Subcutaneous abdominal adipose tissue (tissue), 5 donors: ENCODE data around the gene SCN5A.

Source experiments
- H3K27ac ChIP-seq: one replicate; pipeline ENCODE4 v1.7.0; 2013; ENCODE audit warnings: low read depth, mild to moderate bottlenecking, inconsistent platforms, low read length, moderate library complexity
- H3K27me3 ChIP-seq, 5 donors: one replicate each; pipeline ENCODE4 v1.7.0; 2013; ENCODE audit warnings: low read length in 5 of 5, inconsistent platforms in 1 of 5; ENCODE audit not compliant: control insufficient read depth in 5 of 5, insufficient read depth in 4 of 5
- H3K36me3 ChIP-seq, 5 donors: one replicate each; pipeline ENCODE4 v1.7.0; 2013; ENCODE audit warnings: low read length in 5 of 5; ENCODE audit not compliant: control insufficient read depth in 5 of 5, insufficient read depth in 5 of 5
- H3K4me1 ChIP-seq, 5 donors: one replicate each; pipeline ENCODE4 v1.7.0; 2013; ENCODE audit warnings: low read length in 5 of 5, mild to moderate bottlenecking in 3 of 5, moderate library complexity in 1 of 5; ENCODE audit not compliant: control insufficient read depth in 5 of 5, insufficient read depth in 5 of 5
- H3K4me3 ChIP-seq, 5 donors: one replicate each; pipeline ENCODE4 v1.7.0; 2013; ENCODE audit warnings: low read length in 5 of 5, low read depth in 1 of 5
- H3K9ac ChIP-seq, 5 donors: one replicate each; pipeline ENCODE4 v1.7.0; 2013; ENCODE audit warnings: low read length in 5 of 5, mild to moderate bottlenecking in 4 of 5, moderate library complexity in 3 of 5
- H3K9me3 ChIP-seq, 5 donors: one replicate each; pipeline ENCODE4 v1.7.0; 2013; ENCODE audit warnings: low read length in 5 of 5; ENCODE audit not compliant: control insufficient read depth in 5 of 5
- donor health status: healthy.
- donor health status: healthy.
- donor health status: healthy.
- donor health status: healthy.
- donor health status: healthy.

The SCN5A gene

DNA sequence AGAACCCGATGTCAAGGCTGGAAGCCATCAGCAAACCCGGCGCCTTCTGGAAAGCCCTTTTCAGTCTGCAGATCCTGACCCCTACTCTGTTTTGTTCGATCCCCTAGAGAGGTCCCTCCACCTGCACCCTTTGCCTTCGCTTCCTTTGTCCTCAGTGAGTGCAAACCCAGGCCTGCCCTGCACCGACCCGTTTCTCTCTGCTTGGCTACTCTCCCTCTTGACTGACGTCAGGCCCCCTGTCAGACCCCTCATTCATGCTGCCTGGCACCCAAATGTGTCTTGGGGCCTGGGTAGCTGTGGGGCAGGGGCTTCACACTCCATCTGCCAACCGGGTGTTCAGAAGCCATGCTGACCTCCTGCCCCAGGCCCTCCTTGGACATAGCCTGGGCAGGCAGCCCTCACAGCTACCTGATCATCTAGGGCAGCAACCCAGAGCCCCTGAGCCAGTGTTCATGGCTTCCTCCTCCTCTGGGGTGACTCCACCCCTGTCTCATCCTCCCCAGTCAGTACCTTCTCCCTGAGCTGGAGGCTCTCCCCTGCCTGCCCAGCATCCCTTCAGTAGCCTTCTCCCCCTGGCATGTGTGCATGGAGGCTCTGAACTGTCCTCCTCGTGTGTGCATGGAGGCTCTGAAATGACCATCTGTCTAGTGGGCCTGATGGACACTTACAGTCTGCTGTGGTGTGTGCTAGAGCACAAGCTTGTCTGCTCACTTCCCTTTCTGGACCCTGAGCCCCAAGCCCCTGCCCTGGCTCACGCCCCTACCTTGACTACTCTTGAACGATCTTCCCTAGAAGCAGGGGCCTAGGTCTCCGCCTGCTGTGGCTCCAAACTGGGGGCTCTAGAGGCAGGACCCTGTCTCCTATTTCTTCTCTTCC is 83.9 kb downstream of the SCN5A start:
- Histone ChIP-seq H3K36me3 (no peaks in the 10 kb centered on the region), H3K27ac (no peak overlapping the region), H3K27me3 (peaks cover 0 to 4% (median 0%) of the 10 kb centered on the region in 5 donors), H3K4me1 (no peaks in the 10 kb centered on the region), H3K9me3 (no peaks in the 10 kb centered on the region), H3K4me3 (no peak overlapping the region), H3K9ac (no peak overlapping the region)

DNA sequence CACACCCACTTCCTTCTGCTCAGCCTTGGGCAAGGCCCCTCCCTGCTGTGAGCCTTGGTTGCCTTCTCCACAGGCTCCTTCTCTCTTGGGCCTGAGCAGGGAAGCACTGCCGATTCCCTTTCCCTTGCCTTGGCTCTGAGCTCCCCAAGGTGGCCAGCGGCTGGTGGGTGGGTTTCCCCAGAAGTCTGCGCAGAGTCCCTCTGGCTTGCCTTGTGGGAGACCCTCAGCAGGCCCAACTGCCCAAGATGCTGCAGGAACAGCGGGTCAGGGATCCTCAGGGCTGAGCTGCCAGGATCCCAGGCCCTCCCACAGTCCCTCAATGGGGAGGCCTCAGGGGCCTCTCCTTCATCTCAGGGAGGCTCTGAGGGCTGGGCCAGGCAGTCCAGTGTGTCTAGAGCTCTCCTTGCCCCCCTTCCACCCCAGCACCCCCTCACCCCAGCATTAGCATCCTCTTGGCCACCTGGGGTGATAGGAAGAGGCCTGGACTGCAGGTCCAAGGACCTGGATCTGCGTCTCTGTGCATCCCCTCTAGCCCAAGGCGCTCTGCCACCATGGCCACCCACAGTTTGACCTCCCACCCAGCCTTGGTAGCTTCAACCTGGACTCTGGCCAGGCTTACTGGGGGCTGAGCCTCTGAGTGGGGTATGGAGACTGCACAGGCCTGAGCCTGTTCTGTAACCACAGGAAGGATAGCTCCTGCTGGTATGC is 84.7 kb downstream of the SCN5A start:
- Histone ChIP-seq H3K27ac (no peak overlapping the region), H3K4me1 (no peaks in the 10 kb centered on the region)

DNA sequence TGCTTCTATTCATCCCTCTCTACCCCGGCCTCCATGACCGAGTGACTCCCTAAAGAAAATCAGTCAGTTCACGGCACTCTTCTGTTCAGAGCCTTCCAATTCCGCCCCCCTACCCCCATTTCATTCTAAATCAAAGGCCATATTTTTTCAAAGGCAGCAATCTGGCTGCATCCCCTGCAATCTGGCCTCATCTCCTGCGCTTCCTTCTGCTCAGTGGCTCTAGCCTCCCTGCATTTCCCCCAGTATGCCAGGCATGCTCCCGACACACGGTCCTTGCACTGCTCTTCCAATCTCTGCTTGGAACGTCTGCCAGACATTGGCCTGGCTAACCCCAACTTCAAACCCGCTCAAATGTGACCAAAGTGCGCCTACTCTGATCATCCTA is 85.6 kb downstream of the SCN5A start:
- H3K27ac ChIP-seq, result no peak overlapping the region
- H3K36me3 ChIP-seq, result no peaks in the 10 kb centered on the region
- H3K4me3 ChIP-seq, result no peak overlapping the region
- no peaks in the 10 kb centered on the region for H3K4me1 ChIP-seq
- H3K27me3 ChIP-seq, result peaks cover 0 to 4% (median 0%) of the 10 kb centered on the region in 5 donors
- no peak overlapping the region for H3K9ac ChIP-seq
- no peaks in the 10 kb centered on the region for H3K9me3 ChIP-seq

More for the DNA sequence above, 84.7 kb downstream of the SCN5A start:
- peaks cover 0 to 4% (median 0%) of the 10 kb centered on the region in 5 donors for H3K27me3 ChIP-seq
- H3K9ac ChIP-seq, result no peak overlapping the region
- H3K9me3 ChIP-seq, result no peaks in the 10 kb centered on the region
- no peaks in the 10 kb centered on the region for H3K36me3 ChIP-seq
- no peak overlapping the region for H3K4me3 ChIP-seq

DNA sequence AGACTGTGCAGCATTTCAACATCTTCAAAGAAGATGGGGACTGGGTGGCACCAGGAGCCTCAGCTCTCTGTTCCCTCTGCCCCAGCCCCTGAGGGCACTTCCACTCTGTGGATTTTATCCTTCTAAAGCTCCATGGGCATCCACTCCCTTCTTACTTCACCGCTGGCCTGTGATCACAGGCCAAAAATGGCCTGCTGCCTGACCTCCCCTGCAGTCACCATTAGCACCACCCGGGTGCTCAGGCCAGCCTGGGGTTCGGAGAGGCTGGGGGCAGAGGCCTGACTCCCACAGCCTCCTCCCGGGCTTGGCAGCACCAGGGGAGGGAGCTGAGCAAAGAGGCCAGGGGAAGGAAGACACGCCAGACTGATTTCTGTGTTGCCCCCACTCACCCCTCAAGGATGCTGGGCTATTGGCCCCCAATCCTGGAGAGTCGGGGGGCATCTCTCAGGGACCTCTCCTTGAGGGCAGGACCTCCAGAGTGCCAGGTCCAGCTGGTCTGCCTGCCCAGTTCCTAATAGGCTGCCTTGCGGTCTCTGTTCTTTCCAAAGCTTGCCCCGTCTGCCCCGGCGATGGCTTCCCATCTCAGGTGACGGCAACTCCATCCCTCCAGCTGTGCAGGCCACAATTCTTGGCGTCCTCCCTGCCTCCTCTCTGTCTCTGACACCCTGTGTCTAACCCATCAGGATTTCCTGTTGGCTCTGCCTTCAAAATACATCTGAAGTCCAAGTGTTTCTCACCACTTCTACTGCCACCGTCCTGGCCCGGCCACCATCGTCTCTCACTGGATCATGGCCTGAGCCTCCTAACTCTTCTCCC is 86.2 kb downstream of the SCN5A start:
- Histone ChIP-seq H3K4me1 (no peaks in the 10 kb centered on the region), H3K4me3 (no peak overlapping the region), H3K27me3 (peaks cover 0 to 4% (median 0%) of the 10 kb centered on the region in 5 donors), H3K36me3 (no peaks in the 10 kb centered on the region), H3K9ac (no peak overlapping the region), H3K27ac (no peak overlapping the region), H3K9me3 (no peaks in the 10 kb centered on the region)

DNA sequence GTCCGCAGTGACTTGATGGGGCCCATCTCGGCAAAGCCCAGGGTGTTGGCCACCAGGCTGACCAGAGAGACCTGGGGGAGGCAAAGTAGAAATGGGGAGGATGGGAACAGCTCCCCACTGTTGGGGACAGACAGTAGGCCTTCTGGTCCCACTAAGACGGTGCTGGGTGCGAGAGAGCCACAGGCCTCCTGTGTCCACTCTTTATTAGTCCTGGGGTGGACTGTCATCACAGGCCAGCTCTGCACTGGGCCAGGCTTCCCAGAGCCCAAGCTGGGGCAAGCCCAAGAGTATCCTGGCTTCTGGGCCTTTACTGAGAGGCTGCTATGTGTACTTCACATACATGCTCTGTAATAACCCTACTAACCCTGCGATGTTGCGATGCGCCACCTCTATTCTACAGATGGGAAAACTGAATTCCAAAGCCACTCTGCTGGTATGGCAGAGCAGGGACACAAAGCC is 87.0 kb downstream of the SCN5A start:
- no peaks in the 10 kb centered on the region for H3K9me3 ChIP-seq
- H3K36me3 ChIP-seq, result no peaks in the 10 kb centered on the region
- no peak overlapping the region for H3K9ac ChIP-seq
- peaks cover 0 to 4% (median 0%) of the 10 kb centered on the region in 5 donors for H3K27me3 ChIP-seq
- H3K4me1 ChIP-seq, result no peaks in the 10 kb centered on the region
- no peak overlapping the region for H3K4me3 ChIP-seq
- no peak overlapping the region for H3K27ac ChIP-seq

DNA sequence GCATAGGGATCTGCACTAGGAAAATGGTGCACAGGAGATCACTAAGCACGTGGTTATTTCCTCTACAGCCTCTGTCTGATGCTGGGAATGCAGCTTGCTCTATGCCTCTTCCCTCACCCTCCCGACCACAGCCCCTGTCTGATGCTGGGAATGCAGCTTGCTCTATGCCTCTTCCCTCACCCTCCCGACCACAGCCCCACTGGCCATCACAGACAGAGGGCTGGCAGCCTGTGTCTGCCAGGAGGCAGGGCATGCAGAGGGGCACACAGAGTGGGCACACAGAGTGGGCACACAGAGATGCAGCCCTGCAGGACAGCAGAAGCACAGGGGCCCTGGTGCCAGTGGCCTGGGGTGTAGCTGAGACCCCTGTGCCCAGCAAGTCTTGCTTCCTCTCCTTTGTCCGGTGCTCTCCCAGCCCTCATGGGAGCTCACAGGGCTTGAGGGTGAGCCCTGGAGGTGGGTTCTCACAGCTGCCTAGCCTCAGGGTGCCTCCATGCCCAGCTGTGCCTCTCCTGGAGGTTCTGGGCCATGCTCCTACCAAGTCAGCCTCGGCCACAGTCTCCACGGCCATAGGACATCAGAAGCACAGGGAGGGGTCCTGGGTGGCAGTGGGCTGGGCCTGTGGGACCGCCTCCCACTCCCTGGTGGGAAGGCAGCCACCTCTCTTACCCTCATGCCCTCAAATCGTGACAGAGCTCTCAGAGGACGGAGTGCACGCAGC is 87.6 kb downstream of the SCN5A start:
- Histone ChIP-seq H3K4me1 (no peaks in the 10 kb centered on the region), H3K36me3 (no peaks in the 10 kb centered on the region), H3K4me3 (no peak overlapping the region), H3K27me3 (peaks cover 0 to 4% (median 0%) of the 10 kb centered on the region in 5 donors), H3K27ac (no peak overlapping the region), H3K9ac (no peak overlapping the region), H3K9me3 (no peaks in the 10 kb centered on the region)

DNA sequence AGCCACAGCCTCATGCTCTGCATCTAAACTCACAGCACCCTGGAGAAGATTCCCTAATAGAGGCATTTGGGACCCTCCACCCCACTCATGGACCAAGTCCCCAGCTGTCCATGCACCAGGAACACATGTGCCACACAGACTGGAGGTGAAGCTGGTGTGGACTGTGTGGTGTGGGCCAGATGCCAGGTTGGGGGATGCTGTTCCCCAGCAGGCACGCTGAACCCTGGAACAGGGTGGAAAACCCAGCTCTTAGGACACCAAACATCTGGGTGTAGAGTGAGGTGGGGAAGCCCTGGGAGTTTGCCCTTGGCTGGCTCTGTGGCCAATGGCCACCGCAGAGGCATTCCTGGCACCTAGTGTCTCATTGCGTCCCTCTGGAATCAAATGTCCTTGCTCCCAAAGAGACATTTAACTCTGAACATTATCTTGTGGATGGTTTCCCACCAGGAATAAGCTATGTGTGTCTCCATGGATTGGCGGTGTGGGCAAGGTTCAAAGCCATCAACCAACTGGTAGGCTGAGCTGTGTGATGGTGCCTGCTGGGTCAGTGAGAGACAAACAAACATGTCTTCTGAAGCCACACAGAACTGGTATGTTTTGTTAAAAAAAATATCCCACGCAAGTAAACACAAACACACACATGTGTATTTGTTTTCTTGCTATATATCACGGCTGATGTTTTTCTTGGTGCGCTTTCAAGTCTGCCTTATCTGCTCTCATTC is 88.3 kb downstream of the SCN5A start:
- Histone ChIP-seq H3K4me3 (no peak overlapping the region), H3K4me1 (no peaks in the 10 kb centered on the region), H3K36me3 (no peaks in the 10 kb centered on the region), H3K9ac (no peak overlapping the region), H3K27me3 (peaks cover 0 to 4% (median 0%) of the 10 kb centered on the region in 5 donors), H3K9me3 (peaks cover 0 to 2% (median 0%) of the 10 kb centered on the region in 5 donors), H3K27ac (no peak overlapping the region)

DNA sequence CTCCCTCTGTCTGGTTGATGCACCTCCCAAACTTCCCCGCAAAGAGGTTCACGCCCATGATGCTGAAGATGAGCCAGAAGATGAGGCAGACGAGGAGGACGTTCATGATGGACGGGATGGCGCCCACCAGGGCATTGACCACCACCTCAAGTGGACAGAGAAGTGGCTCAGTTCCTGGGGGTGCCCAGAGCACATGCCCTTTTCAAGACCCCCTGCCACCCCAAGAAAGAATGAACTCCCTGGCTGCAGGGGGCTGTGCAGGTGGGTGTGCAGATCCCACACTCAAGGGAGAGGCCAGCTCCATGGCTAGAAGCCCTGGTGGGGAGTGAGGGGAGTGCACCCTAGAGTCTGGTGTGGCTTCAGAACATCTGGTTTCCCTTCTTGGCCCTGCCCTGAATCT is 89.2 kb downstream of the SCN5A start:
- Histone ChIP-seq H3K27ac (no peak overlapping the region), H3K9ac (no peak overlapping the region), H3K4me1 (no peaks in the 10 kb centered on the region), H3K27me3 (peaks cover 0 to 4% (median 0%) of the 10 kb centered on the region in 5 donors), H3K9me3 (peaks cover 0 to 2% (median 0%) of the 10 kb centered on the region in 5 donors), H3K4me3 (no peak overlapping the region), H3K36me3 (no peaks in the 10 kb centered on the region)

DNA sequence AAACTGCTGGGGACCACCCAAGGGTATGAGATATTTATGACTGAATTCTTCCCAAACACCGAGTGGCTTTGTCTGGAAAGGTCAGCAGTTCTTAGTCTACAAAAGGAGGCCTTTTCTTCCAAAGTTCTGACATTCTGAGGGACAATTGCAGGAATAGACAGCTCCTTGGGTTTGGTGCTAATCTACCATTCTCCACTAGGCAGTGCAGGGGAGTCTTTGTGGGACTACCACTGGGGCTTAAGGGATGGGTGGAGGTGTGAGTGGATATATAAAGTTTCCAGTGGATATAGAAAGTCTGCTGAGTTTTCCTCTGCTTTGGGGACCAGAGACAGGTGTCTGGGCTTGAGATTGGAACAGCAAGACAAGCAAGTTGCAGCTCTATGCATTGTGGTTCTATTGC is 90.6 kb downstream of the SCN5A start:
- Histone ChIP-seq H3K9me3 (peaks cover 0 to 8% (median 4%) of the 10 kb centered on the region in 5 donors), H3K4me1 (no peaks in the 10 kb centered on the region), H3K36me3 (no peaks in the 10 kb centered on the region), H3K4me3 (no peak overlapping the region), H3K27me3 (peaks cover 0 to 4% (median 0%) of the 10 kb centered on the region in 5 donors), H3K9ac (no peak overlapping the region), H3K27ac (no peak overlapping the region)
